Naive thymus-derived CD4-positive, alpha-beta T cell (primary cell): ENCODE data around the gene REEP1. TPM values are rescaled to one million over a fixed set of nuclear protein-coding genes. Genes with fewer than 3 reads are reported as not detected.
A peak's percentile ranks its signal among the peaks of the same experiment; 100 is the strongest.

Experiments used
- ATAC-seq: fragments of 150-1000 bp; cut with Tn5 transposase; 2 replicates; pipeline ENCODE4 v1.10.0; 2021; ENCODE audit warnings: mild to moderate bottlenecking, moderate library complexity
- CTCF ChIA-PET: fragments of 350-600 bp; sonication (Branson Sonifier 250); formaldehyde crosslinking; loops from one replicate; lab custom pipeline; 2021; ENCODE audit warnings: antibody characterized with exemption; lab: Charles Lee
- POLR2A ChIA-PET: fragments of 350-600 bp; sonication (Branson Sonifier 250); formaldehyde crosslinking; loops from one replicate; lab custom pipeline; 2021; ENCODE audit warnings: antibody characterized with exemption, inconsistent platforms; lab: Charles Lee
- DNase-seq, 9 donors: peaks; one replicate each; pipeline versions ENCODE4 v3.0.0 to v3.0.0-alpha.2; 2020 to 2022; ENCODE audit warnings: mixed read lengths in 1 of 9
- H3K27ac ChIP-seq: one replicate; pipeline ENCODE4 v1.7.0; 2013; ENCODE audit warnings: mild to moderate bottlenecking, low read depth, low read length, moderate library complexity
- H3K27me3 ChIP-seq, 2 donors: one replicate each; pipeline ENCODE4 v1.7.0; 2013; ENCODE audit warnings: low read length in 2 of 2, mild to moderate bottlenecking in 2 of 2, moderate library complexity in 2 of 2; ENCODE audit not compliant: control insufficient read depth in 2 of 2, insufficient read depth in 2 of 2
- H3K36me3 ChIP-seq, 3 experiments: 1 replicate in 2 of 3; 2 replicates in 1 of 3; pipeline ENCODE4 v1.7.0; 2013; ENCODE audit warnings: low read length in 3 of 3, mild to moderate bottlenecking in 3 of 3, moderate library complexity in 1 of 3; ENCODE audit not compliant: insufficient read depth in 3 of 3, control insufficient read depth in 2 of 3
- H3K4me1 ChIP-seq, 2 donors: one replicate each; pipeline ENCODE4 v1.7.0; 2013; ENCODE audit warnings: low read length in 2 of 2, mild to moderate bottlenecking in 2 of 2, moderate library complexity in 1 of 2; ENCODE audit not compliant: control insufficient read depth in 2 of 2, insufficient read depth in 2 of 2
- H3K4me3 ChIP-seq: 2 replicates; pipeline ENCODE4 v1.7.0; 2013; ENCODE audit warnings: mild to moderate bottlenecking, low read length
- H3K9me3 ChIP-seq, 3 experiments: 1 replicate in 2 of 3; 2 replicates in 1 of 3; pipeline ENCODE4 v1.7.0; 2013; ENCODE audit warnings: low read length in 3 of 3; ENCODE audit not compliant: control insufficient read depth in 2 of 3
- H3K27ac Mint-ChIP-seq, 9 donors: one replicate each; pipeline ENCODE4 v1.8.0; 2020 to 2022; ENCODE audit warnings: mixed read lengths in 9 of 9, mild to moderate bottlenecking in 8 of 9, moderate library complexity in 5 of 9, inconsistent platforms in 2 of 9
- H3K27me3 Mint-ChIP-seq, 5 donors: one replicate each; pipeline ENCODE4 v1.8.0; 2021 to 2022; ENCODE audit warnings: mixed read lengths in 5 of 5, mild to moderate bottlenecking in 1 of 5
- H3K36me3 Mint-ChIP-seq, 5 donors: one replicate each; pipeline ENCODE4 v1.8.0; 2020 to 2022; ENCODE audit warnings: mixed read lengths in 5 of 5, mild to moderate bottlenecking in 3 of 5, inconsistent platforms in 1 of 5
- H3K4me1 Mint-ChIP-seq, 7 donors: one replicate each; pipeline ENCODE4 v1.8.0; 2020 to 2022; ENCODE audit warnings: mixed read lengths in 7 of 7, mild to moderate bottlenecking in 3 of 7, inconsistent platforms in 1 of 7
- H3K4me3 Mint-ChIP-seq, 10 donors: one replicate each; pipeline ENCODE4 v1.8.0; 2020 to 2022; ENCODE audit warnings: mild to moderate bottlenecking in 10 of 10, mixed read lengths in 10 of 10, moderate library complexity in 6 of 10, inconsistent platforms in 2 of 10
- H3K9me3 Mint-ChIP-seq, 11 donors: one replicate each; pipeline ENCODE4 v1.8.0; 2020 to 2022; ENCODE audit warnings: mixed read lengths in 11 of 11, mild to moderate bottlenecking in 4 of 11, inconsistent platforms in 1 of 11, moderate library complexity in 1 of 11
- intact Hi-C, 2 donors: fragments of 100-400 bp; cut with micrococcal nuclease; formaldehyde crosslinking; loops; one replicate each; pipeline ENCODE4 v1.15.1; 2023
- polyA plus RNA-seq, 2 donors: library from polyadenylated mRNA; unstranded; fragments of 300-500 nt; fragmentation: Illumina TruSeq; gene quantifications; one replicate each; pipeline ENCODE4 v1.2.3, GENCODE V29; 2021
- total RNA-seq, 6 experiments: library from RNA in 5 of 6; stranded (reverse) in 5 of 6; gene quantifications; 1 replicate in 5 of 6; 2 replicates in 1 of 6; pipeline ENCODE4 v1.2.3 and lab custom pipeline; 2021 to 2026

Gene REEP1
- total and polyA plus RNA-seq, 7 experiments from 2014 or later: 0.05 to 0.45 (median 0.29) TPM

DNA sequence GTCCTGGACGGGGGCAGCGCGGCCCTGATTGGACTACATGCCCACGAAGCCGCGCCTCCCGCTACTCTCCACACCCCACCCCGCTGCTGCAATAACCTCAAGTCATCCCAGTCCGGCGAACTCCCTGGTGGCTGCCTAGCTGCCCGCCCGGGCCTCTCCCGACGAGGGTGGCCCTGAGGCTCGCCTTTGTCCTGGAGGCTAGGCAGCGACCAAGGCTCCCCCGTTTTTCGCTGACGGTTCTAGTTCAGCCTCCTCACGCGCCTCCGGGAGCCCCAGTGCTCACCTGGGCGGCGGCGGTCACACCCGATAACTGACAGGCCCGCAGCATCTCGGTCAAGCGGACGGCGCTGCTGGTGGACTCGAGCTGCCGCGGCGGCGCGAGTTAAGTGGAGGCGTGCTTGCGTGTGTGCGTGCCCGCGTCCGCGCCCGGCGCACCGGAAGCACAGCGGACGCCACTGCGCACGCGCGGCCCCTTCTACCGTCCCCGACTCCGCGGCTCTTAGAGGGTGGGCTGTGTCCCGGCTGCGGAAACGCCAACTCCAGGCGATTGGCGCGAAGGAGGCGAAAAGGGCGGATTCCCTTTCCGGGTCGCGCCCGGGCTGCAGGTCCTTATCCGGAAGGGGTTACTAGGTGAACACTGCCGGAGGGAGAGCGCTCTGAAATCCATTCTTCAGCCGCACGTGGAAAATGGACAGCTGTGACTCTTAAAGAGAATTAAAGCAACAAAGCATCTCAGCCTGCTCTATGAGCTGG lies 142.2 kb downstream of the REEP1 start, which contains the start of gene IMMT:
IMMT (minus strand) TSS at position 408 of the 753 bp plus-strand sequence; CDS start at position 328, 80 bp downstream.
- DNase-seq: peak; percentile 86 to 96 (median 94)
- ChIA-PET CTCF (interaction anchor here (0.8 to 1.1 kb wide), 2 partner anchors 9 to 89 kb away, joined by 3 read pairs; partner anchors contain the start of genes POLR1A and PTCD3), POLR2A (interaction anchor here (0.6 to 5.7 kb wide), 9 partner anchors 10 to 1698 kb away, joined by 3 to 61 read pairs (median 3); partner anchors contain the start of genes KDM3A, MAT2A, POLR1A and PTCD3)
- ATAC-seq: peak; percentile 94
- H3K36me3 Mint-ChIP-seq: peaks cover 3 to 24% (median 10%) of the 10 kb centered on the region in 5 donors
- H3K4me1 Mint-ChIP-seq: peaks cover 35 to 74% (median 60%) of the 10 kb centered on the region in 7 donors
- H3K27ac ChIP-seq: peak within 1 kb of the TSS; percentile 97
- no peaks in the 10 kb centered on the region for H3K9me3 ChIP-seq
- H3K36me3 ChIP-seq: peaks cover 0 to 4% (median 0%) of the 10 kb centered on the region in 3 experiments
- intact Hi-C loops: loop anchor here (1.0 to 10.0 kb wide), 19 partner anchors 10 to 1860 kb away; partner anchors contain the start of genes CHMP3 (in 2 of the 2), RNF103 (in 2 of the 2), SH2D6 (in 2 of the 2) and C2orf68 (in 1 of the 2)
- no peaks in the 10 kb centered on the region for H3K27me3 Mint-ChIP-seq
- H3K4me1 ChIP-seq: peaks cover 15 to 23% of the 10 kb centered on the region in 2 donors
- no peaks in the 10 kb centered on the region for H3K27me3 ChIP-seq
- H3K27ac Mint-ChIP-seq: peak within 1 kb of the TSS; percentile 82 to 97 (median 90)
- H3K9me3 Mint-ChIP-seq: no peaks in the 10 kb centered on the region
- H3K4me3 ChIP-seq: peak within 1 kb of the TSS; percentile 74
- peak within 1 kb of the TSS; percentile 86 to 99 (median 95) for H3K4me3 Mint-ChIP-seq

DNA sequence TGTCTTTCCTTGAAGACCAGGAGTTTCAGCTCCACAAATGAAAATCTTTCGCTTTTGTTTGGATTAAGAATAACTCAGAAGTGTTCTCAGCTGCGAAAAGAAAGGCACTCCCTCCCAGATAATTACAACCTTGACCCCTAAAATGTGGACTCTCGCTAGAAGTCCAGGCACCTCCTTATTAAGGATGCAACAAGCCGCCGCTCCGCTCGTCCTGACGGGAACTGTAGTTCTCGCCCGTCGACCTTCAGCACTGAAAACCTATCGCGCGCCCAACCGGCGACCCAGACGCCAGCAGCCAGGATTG lies 142.7 kb downstream of the REEP1 start:
- Histone ChIP-seq H3K4me3 (peak overlapping the region; percentile 74), H3K4me1 (peaks cover 15 to 23% of the 10 kb centered on the region in 2 donors), H3K9me3 (no peaks in the 10 kb centered on the region), H3K36me3 (peaks cover 0 to 4% (median 0%) of the 10 kb centered on the region in 3 experiments), H3K27me3 (no peaks in the 10 kb centered on the region), H3K27ac (peak overlapping the region; percentile 97)
- H3K27me3 Mint-ChIP-seq: no peaks in the 10 kb centered on the region
- H3K4me1 Mint-ChIP-seq: peaks cover 33 to 74% (median 61%) of the 10 kb centered on the region in 7 donors
- H3K9me3 Mint-ChIP-seq: no peaks in the 10 kb centered on the region
- POLR2A ChIA-PET: interaction anchor here (0.6 to 5.7 kb wide), 6 partner anchors 9 to 1697 kb away, joined by 3 to 61 read pairs (median 4); partner anchors contain the start of genes KDM3A, POLR1A and PTCD3
- peaks cover 8 to 27% (median 14%) of the 10 kb centered on the region in 5 donors for H3K36me3 Mint-ChIP-seq
- CTCF ChIA-PET: interaction anchor here (0.8 to 1.1 kb wide), 2 partner anchors 9 to 89 kb away, joined by 3 read pairs; partner anchors contain the start of genes POLR1A and PTCD3
- H3K4me3 Mint-ChIP-seq: peak overlapping the region; percentile 86 to 99 (median 95)
- intact Hi-C loops: loop anchor here (1.0 to 10.0 kb wide), 19 partner anchors 9 to 1861 kb away; partner anchors contain the start of genes CHMP3 (in 2 of the 2), RNF103 (in 2 of the 2), SH2D6 (in 2 of the 2) and C2orf68 (in 1 of the 2)
- DNase-seq (no peak), ATAC-seq (no peak)
- peak overlapping the region; percentile 82 to 97 (median 90) for H3K27ac Mint-ChIP-seq

DNA sequence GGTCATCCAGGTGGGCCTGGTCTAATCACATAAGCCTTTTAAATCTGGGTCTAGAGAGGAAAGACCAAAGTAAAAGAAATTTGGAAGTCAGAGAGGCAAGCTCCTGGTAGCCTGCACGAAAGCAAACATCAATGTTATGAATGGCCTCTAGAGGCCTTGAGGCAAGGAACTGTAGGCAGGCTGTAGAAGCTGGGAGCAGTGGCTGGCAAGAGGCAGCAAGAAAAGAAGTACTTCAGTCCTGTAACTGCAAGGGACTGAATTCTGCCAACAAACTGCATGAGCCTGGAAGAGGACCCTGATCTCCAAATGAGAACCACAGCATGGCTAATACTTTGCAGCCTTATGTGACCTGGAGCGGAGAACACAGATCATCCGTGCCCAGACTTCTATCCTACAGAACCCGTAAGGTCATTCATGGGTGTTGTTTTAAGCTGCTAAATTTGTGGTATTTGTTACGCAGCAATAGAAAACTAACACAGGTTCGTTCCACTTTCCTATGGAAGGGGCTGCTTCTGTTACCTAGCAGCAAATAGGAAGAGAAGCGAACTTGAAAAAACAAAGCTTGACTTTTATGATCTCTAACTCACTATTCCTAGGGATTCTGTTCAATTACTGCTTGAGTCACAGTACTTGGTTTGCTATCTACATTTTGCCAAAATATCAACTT lies 143.4 kb downstream of the REEP1 start:
- ChIA-PET POLR2A (interaction anchor here (0.6 to 5.7 kb wide), 4 partner anchors 9 to 1297 kb away, joined by 3 to 61 read pairs (median 24); partner anchors contain the start of genes KDM3A, POLR1A and PTCD3), CTCF (interaction anchor here (0.8 to 1.1 kb wide), 2 partner anchors 8 to 17 kb away, joined by 3 to 7 read pairs; no protein-coding TSS in a partner anchor)
- peak overlapping the region; percentile 25 to 97 (median 86) for H3K27ac Mint-ChIP-seq
- DNase-seq (no peak), ATAC-seq (no peak)
- Histone ChIP-seq H3K27ac (peak overlapping the region; percentile 97), H3K27me3 (no peaks in the 10 kb centered on the region), H3K4me1 (peaks cover 15 to 23% of the 10 kb centered on the region in 2 donors), H3K9me3 (no peaks in the 10 kb centered on the region), H3K4me3 (peak overlapping the region; percentile 74), H3K36me3 (peaks cover 0 to 4% (median 0%) of the 10 kb centered on the region in 3 experiments)
- intact Hi-C loops: loop anchor here (2.0 to 10.0 kb wide), 8 partner anchors 31 to 1821 kb away; partner anchors contain the start of genes CHMP3 (in 2 of the 2), C2orf68 (in 1 of the 2), CAPG (in 1 of the 2) and RNU2-63P (in 1 of the 2)
- peaks cover 33 to 75% (median 60%) of the 10 kb centered on the region in 7 donors for H3K4me1 Mint-ChIP-seq
- H3K4me3 Mint-ChIP-seq: peak overlapping the region; percentile 86 to 99 (median 95)
- no peaks in the 10 kb centered on the region for H3K27me3 Mint-ChIP-seq
- no peaks in the 10 kb centered on the region for H3K9me3 Mint-ChIP-seq
- H3K36me3 Mint-ChIP-seq: peaks cover 8 to 27% (median 14%) of the 10 kb centered on the region in 5 donors

DNA sequence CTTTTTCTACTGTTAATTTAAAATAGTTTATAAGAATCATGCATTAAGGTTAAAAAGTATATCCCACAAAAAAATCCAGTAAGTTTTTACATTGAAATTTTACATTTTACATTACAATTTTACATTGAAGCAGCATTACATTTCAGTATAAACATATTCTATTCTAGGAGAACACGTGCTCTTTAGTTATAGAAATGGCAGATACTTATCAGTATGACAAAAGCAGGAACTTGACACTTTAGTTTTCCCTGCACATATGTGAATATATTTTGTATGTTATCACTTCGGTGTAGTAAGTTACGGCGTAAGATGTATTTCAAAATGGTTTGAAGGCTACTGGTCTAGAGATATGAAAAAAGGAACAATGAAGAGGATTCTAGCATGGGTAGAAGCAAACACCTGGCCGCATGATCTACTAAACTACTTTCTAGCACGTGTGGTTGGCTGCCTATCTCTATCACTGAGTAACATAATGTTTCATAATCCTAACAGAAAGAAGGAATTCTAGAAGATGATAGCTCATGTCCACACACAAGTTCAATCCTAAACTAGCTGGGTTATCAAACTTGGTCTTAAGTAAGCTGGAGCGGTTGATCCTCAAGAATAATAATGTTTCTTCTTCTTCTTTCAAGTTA lies 147.5 kb downstream of the REEP1 start:
- H3K27ac ChIP-seq: no peak overlapping the region
- H3K4me1 ChIP-seq: peaks cover 34 to 49% of the 10 kb centered on the region in 2 donors
- no peak for DNase-seq
- H3K4me3 Mint-ChIP-seq: peak overlapping the region in 6 of 10 donors; percentile 4 to 56 (median 46)
- no peaks in the 10 kb centered on the region for H3K27me3 Mint-ChIP-seq
- H3K4me3 ChIP-seq: no peak overlapping the region
- peaks cover 0 to 3% (median 0%) of the 10 kb centered on the region in 3 experiments for H3K36me3 ChIP-seq
- no peak for ATAC-seq
- peaks cover 8 to 39% (median 15%) of the 10 kb centered on the region in 5 donors for H3K36me3 Mint-ChIP-seq
- intact Hi-C loops: loop anchor here (10.0 kb wide), 4 partner anchors 335 to 1825 kb away; partner anchors contain the start of genes C2orf68 (in 1 of the 2), CAPG (in 1 of the 2), RNU2-63P (in 1 of the 2) and SH2D6 (in 1 of the 2)
- ChIA-PET CTCF (no interaction called here), POLR2A (no interaction called here)
- H3K4me1 Mint-ChIP-seq: peaks cover 52 to 91% (median 81%) of the 10 kb centered on the region in 7 donors
- no peaks in the 10 kb centered on the region for H3K27me3 ChIP-seq
- H3K9me3 Mint-ChIP-seq: no peaks in the 10 kb centered on the region
- H3K9me3 ChIP-seq: no peaks in the 10 kb centered on the region
- peak overlapping the region in 4 of 9 donors; percentile 2 to 57 (median 30) for H3K27ac Mint-ChIP-seq

DNA sequence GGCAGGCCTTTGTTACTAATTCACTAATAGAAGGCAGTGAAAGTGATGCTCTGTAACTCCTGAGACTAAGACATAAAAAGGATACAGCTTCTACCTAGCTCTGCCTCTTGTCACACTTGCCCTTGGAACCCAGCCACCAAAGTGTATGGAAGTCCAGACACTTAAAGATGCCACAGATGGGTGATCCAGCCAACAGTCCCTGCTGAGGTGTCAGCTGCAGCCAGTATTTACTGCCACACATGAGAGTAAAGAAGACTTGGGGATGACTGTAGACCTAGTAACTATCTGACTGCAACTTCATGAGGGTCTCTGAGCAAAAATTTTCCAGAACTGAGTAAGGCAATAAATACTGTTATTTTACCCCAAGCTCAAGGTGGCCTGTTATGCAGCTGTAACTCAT lies 151.0 kb downstream of the REEP1 start:
- peak overlapping the region; percentile 73 to 89 (median 78) for H3K4me3 Mint-ChIP-seq
- CTCF ChIA-PET: interaction anchor here (0.8 to 1.0 kb wide), 2 partner anchors 8 to 107 kb away, joined by 3 read pairs; partner anchors contain the start of gene IMMT
- intact Hi-C loops: no loop called here
- H3K4me1 Mint-ChIP-seq: peaks cover 54 to 88% (median 83%) of the 10 kb centered on the region in 7 donors
- H3K36me3 Mint-ChIP-seq: peaks cover 8 to 28% (median 9%) of the 10 kb centered on the region in 5 donors
- H3K27ac ChIP-seq: peak overlapping the region; percentile 74
- no peaks in the 10 kb centered on the region for H3K9me3 ChIP-seq
- H3K4me3 ChIP-seq: no peak overlapping the region
- peaks cover 38 to 40% of the 10 kb centered on the region in 2 donors for H3K4me1 ChIP-seq
- DNase-seq: no peak
- peaks cover 0 to 3% (median 0%) of the 10 kb centered on the region in 3 experiments for H3K36me3 ChIP-seq
- H3K27ac Mint-ChIP-seq: peak overlapping the region; percentile 83 to 97 (median 90)
- H3K27me3 ChIP-seq: no peaks in the 10 kb centered on the region
- no peaks in the 10 kb centered on the region for H3K27me3 Mint-ChIP-seq
- H3K9me3 Mint-ChIP-seq: no peaks in the 10 kb centered on the region
- POLR2A ChIA-PET: interaction anchor here (0.6 to 5.6 kb wide), 5 partner anchors 9 to 255 kb away, joined by 3 to 61 read pairs (median 4); partner anchors contain the start of genes IMMT and KDM3A
- ATAC-seq: no peak
